Breast epithelium (tissue), 4 donors: ENCODE data around the gene WWOX. TPM values are rescaled to one million over a fixed set of nuclear protein-coding genes. Genes with fewer than 3 reads are reported as not detected.

Experiments used
- DNase-seq, 2 donors: peaks; one replicate each; pipeline ENCODE4 v3.0.0-alpha.2; 2019; ENCODE audit warnings: low spot score in 2 of 2
- H3K27ac ChIP-seq, 2 donors: fragments of 200-600 bp; sonication (generic) in 1 of 2; one replicate each; pipeline ENCODE4 v1.5.1; 2016 to 2019; ENCODE audit warnings: mild to moderate bottlenecking in 1 of 2
- H3K27me3 ChIP-seq, 2 donors: fragments of 200-600 bp; sonication (generic) in 1 of 2; one replicate each; pipeline versions ENCODE4 v1.5.1 to v1.6.0; 2017 to 2019; ENCODE audit warnings: control low read depth in 1 of 2, mild to moderate bottlenecking in 1 of 2
- H3K36me3 ChIP-seq: fragments of 200-600 bp; one replicate; pipeline ENCODE4 v1.5.1; 2019
- H3K4me1 ChIP-seq, 2 donors: fragments of 200-600 bp; sonication (generic); one replicate each; pipeline ENCODE4 v1.5.1; 2016 to 2019; ENCODE audit warnings: control low read depth in 1 of 2
- H3K4me3 ChIP-seq, 3 donors: fragments of 200-600 bp; sonication (generic); 1 replicate in 2 of 3; 2 replicates in 1 of 3; pipeline ENCODE4 v1.5.1; 2016 to 2019; ENCODE audit warnings: mild to moderate bottlenecking in 3 of 3, moderate library complexity in 2 of 3
- H3K9me3 ChIP-seq, 2 donors: fragments of 200-600 bp; sonication (generic) in 1 of 2; one replicate each; pipeline ENCODE4 v1.5.1; 2016 to 2019; ENCODE audit warnings: control low read depth in 1 of 2
- CTCF ChIP-seq, 3 donors: fragments of 450-650 bp; IDR thresholded peaks; one replicate each; pipeline ENCODE4 v1.5.1; 2016 to 2017; ENCODE audit warnings: antibody characterized with exemption in 3 of 3, mild to moderate bottlenecking in 3 of 3, moderate library complexity in 3 of 3
- POLR2A ChIP-seq: fragments of 450-650 bp; IDR thresholded peaks from one replicate; pipeline ENCODE4 v1.6.1; 2016; ENCODE audit warnings: antibody characterized with exemption, mild to moderate bottlenecking, moderate library complexity
- POLR2AphosphoS5 ChIP-seq, 3 donors: sonication (generic); formaldehyde crosslinking; IDR thresholded peaks; one replicate each; pipeline ENCODE4 v1.6.1; 2017; ENCODE audit warnings: antibody characterized with exemption in 3 of 3
- intact Hi-C: fragments of 100-400 bp; cut with DNase I; formaldehyde crosslinking; loops from one replicate; pipeline ENCODE4 v1.15.1; 2023; ENCODE audit warnings: low total_unique reads
- total RNA-seq, 3 donors: library from RNA; depleted of rRNA; stranded (reverse); fragments of >200 nt; gene quantifications; one replicate each; pipeline ENCODE4 v1.1.0, GENCODE V29; 2016

Gene WWOX
- total RNA-seq, 3 donors from 2014 or later: 42.9 to 73.6 (median 43.4) TPM

- no peaks in the 10 kb centered on the region for H3K9me3 ChIP-seq
- H3K4me1 ChIP-seq: no peaks in the 10 kb centered on the region
- H3K4me3 ChIP-seq: no peak overlapping the region
- TF ChIP-seq POLR2A (no peak), POLR2AphosphoS5 (IDR thresholded peaks at IDR 0.05) (no peak), CTCF (IDR thresholded peaks at IDR 0.05) (no peak)
- intact Hi-C loops: no loop called here
- no peak overlapping the region for H3K27ac ChIP-seq
- H3K36me3 ChIP-seq: no peaks in the 10 kb centered on the region
- no peak for DNase-seq
- H3K27me3 ChIP-seq: no peaks in the 10 kb centered on the region
These were observed 576.7 kb downstream of the WWOX start for GRCh38 chr16:78675951-78676792.

- Histone ChIP-seq H3K27ac (no peak overlapping the region), H3K36me3 (no peaks in the 10 kb centered on the region), H3K9me3 (no peaks in the 10 kb centered on the region), H3K4me1 (no peaks in the 10 kb centered on the region), H3K4me3 (no peak overlapping the region), H3K27me3 (no peaks in the 10 kb centered on the region)
- DNase-seq: no peak
- TF ChIP-seq POLR2AphosphoS5 (IDR thresholded peaks at IDR 0.05) (no peak), CTCF (IDR thresholded peaks at IDR 0.05) (no peak), POLR2A (no peak)
- intact Hi-C loops: no loop called here
These were observed 577.8 kb downstream of the WWOX start for GRCh38 chr16:78677181-78677731.

- Histone ChIP-seq H3K4me3 (no peak overlapping the region), H3K27ac (no peak overlapping the region), H3K27me3 (no peaks in the 10 kb centered on the region), H3K9me3 (no peaks in the 10 kb centered on the region), H3K36me3 (no peaks in the 10 kb centered on the region), H3K4me1 (no peaks in the 10 kb centered on the region)
- TF ChIP-seq CTCF (IDR thresholded peaks at IDR 0.05): no peak
- no peak for TF ChIP-seq POLR2AphosphoS5 (IDR thresholded peaks at IDR 0.05)
- no peak for TF ChIP-seq POLR2A
- intact Hi-C loops: no loop called here
- DNase-seq: no peak
These were observed 580.1 kb downstream of the WWOX start for GRCh38 chr16:78679546-78679945.

- TF ChIP-seq POLR2AphosphoS5 (IDR thresholded peaks at IDR 0.05) (no peak), POLR2A (no peak), CTCF (IDR thresholded peaks at IDR 0.05) (no peak)
- no peaks in the 10 kb centered on the region for H3K36me3 ChIP-seq
- no peak overlapping the region for H3K4me3 ChIP-seq
- H3K27ac ChIP-seq: no peak overlapping the region
- DNase-seq: no peak
- intact Hi-C loops: no loop called here
- H3K27me3 ChIP-seq: no peaks in the 10 kb centered on the region
- no peaks in the 10 kb centered on the region for H3K9me3 ChIP-seq
- no peaks in the 10 kb centered on the region for H3K4me1 ChIP-seq
These were observed 582.3 kb downstream of the WWOX start for GRCh38 chr16:78681743-78682142.

GRCh38 chr16:78684030-78684611, 584.7 kb downstream of the WWOX start:
- no peaks in the 10 kb centered on the region for H3K4me1 ChIP-seq
- H3K4me3 ChIP-seq: no peak overlapping the region
- peak overlapping the region in 1 of 2 donors; percentile 56 for H3K27ac ChIP-seq
- no peaks in the 10 kb centered on the region for H3K9me3 ChIP-seq
- no peak for DNase-seq
- H3K27me3 ChIP-seq: no peaks in the 10 kb centered on the region
- intact Hi-C loops: no loop called here
- H3K36me3 ChIP-seq: no peaks in the 10 kb centered on the region
- TF ChIP-seq POLR2AphosphoS5 (IDR thresholded peaks at IDR 0.05) (peak in 2 of 3 donors; percentile 42 to 57), POLR2A (no peak), CTCF (IDR thresholded peaks at IDR 0.05) (no peak)
